ENCODE results near the gene PHF1. TPM values are rescaled to one million over a fixed set of nuclear protein-coding genes. Genes with fewer than 3 reads are reported as not detected.

The PHF1 gene
- polyA plus RNA-seq, 1 donor from 2014 or later = 102 TPM

- no peak overlapping the region for H3K9ac ChIP-seq (ENCODE audit: low read length)
- no peaks in the 10 kb centered on the region for H3F3A ChIP-seq (ENCODE audit: insufficient read depth, low read length, poor library complexity, severe bottlenecking)
- H3K36me3 ChIP-seq (ENCODE audit: insufficient read depth, low read length) = no peaks in the 10 kb centered on the region
- H3K9me2 ChIP-seq (ENCODE audit: insufficient read depth, low read length) = no peaks in the 10 kb centered on the region
- no peak overlapping the region for H3K4me2 ChIP-seq (ENCODE audit: low read length)
- no peaks in the 10 kb centered on the region for H3K9me3 ChIP-seq (ENCODE audit: low read length)
- TF ChIP-seq EZH2 (IDR thresholded peaks at IDR 0.05; ENCODE audit: borderline replicate concordance, insufficient read depth, low read length, poor library complexity, severe bottlenecking) (no peak), RAD21 (conservative IDR thresholded peaks at IDR 0.05) (no peak), REST (IDR thresholded peaks at IDR 0.05; ENCODE audit: borderline replicate concordance) (no peak), TAF1 (IDR thresholded peaks at IDR 0.05; ENCODE audit: low read depth) (no peak), CTCF (IDR thresholded peaks at IDR 0.05; ENCODE audit: poor library complexity, severe bottlenecking) (no peak)
- no peaks in the 10 kb centered on the region for H4K20me1 ChIP-seq (ENCODE audit: insufficient read depth)
- no peak overlapping the region for H3K4me3 ChIP-seq (ENCODE audit: low read length)
- H3K27me3 ChIP-seq (ENCODE audit: insufficient read depth, low read depth, low read length) = no peaks in the 10 kb centered on the region
- no peaks in the 10 kb centered on the region for H3K79me2 ChIP-seq (replicated peaks; ENCODE audit: insufficient read depth, low read length)
- no peak overlapping the region for H3K27ac ChIP-seq (ENCODE audit: low read length)
- H2AFZ ChIP-seq (ENCODE audit: low read depth, low read length) = no peak overlapping the region
Observed at GRCh38 chr6:33406126-33406525, 4.7 kb upstream of the PHF1 start.

- Histone ChIP-seq H3K9me2 (ENCODE audit: insufficient read depth, low read length) (no peaks in the 10 kb centered on the region), H3K79me2 (replicated peaks; ENCODE audit: insufficient read depth, low read length) (no peaks in the 10 kb centered on the region), H3K4me3 (ENCODE audit: low read length) (no peak overlapping the region), H3F3A (ENCODE audit: insufficient read depth, low read length, poor library complexity, severe bottlenecking) (no peaks in the 10 kb centered on the region), H2AFZ (ENCODE audit: low read depth, low read length) (no peak overlapping the region), H3K9me3 (ENCODE audit: low read length) (no peaks in the 10 kb centered on the region), H3K36me3 (ENCODE audit: insufficient read depth, low read length) (no peaks in the 10 kb centered on the region), H3K27ac (ENCODE audit: low read length) (no peak overlapping the region), H3K9ac (ENCODE audit: low read length) (no peak overlapping the region), H3K4me2 (ENCODE audit: low read length) (no peak overlapping the region), H4K20me1 (ENCODE audit: insufficient read depth) (no peaks in the 10 kb centered on the region), H3K27me3 (ENCODE audit: insufficient read depth, low read depth, low read length) (no peaks in the 10 kb centered on the region)
- no peak for TF ChIP-seq TAF1 (IDR thresholded peaks at IDR 0.05; ENCODE audit: low read depth)
- no peak for TF ChIP-seq MXI1 (conservative IDR thresholded peaks at IDR 0.05; ENCODE audit: poor library complexity, severe bottlenecking)
- TF ChIP-seq EZH2 (IDR thresholded peaks at IDR 0.05; ENCODE audit: borderline replicate concordance, insufficient read depth, low read length, poor library complexity, severe bottlenecking) = no peak
- TF ChIP-seq RAD21 (conservative IDR thresholded peaks at IDR 0.05) = no peak
- no peak for TF ChIP-seq SMC3 (conservative IDR thresholded peaks at IDR 0.05; ENCODE audit: poor library complexity)
- TF ChIP-seq REST (IDR thresholded peaks at IDR 0.05; ENCODE audit: borderline replicate concordance) = no peak
- no peak for TF ChIP-seq CTCF (IDR thresholded peaks at IDR 0.05; ENCODE audit: poor library complexity, severe bottlenecking)
- no peak for TF ChIP-seq POLR2AphosphoS5 (IDR thresholded peaks at IDR 0.05)
- TF ChIP-seq EP300 (conservative IDR thresholded peaks at IDR 0.05; ENCODE audit: poor library complexity, severe bottlenecking) = no peak
Observed at GRCh38 chr6:33407132-33407718, 3.6 kb upstream of the PHF1 start.
